GM18868 (cell line): Measurements from ENCODE around the gene NAV2.

ENCODE experiments used
- ATAC-seq: cut with Tn5 transposase; IDR thresholded peaks from one replicate; pipeline ENCODE4 v1.9.1; 2021; ENCODE audit warnings: mild to moderate bottlenecking, moderate library complexity; ENCODE audit not compliant: unreplicated experiment

NAV2 gene

DNA sequence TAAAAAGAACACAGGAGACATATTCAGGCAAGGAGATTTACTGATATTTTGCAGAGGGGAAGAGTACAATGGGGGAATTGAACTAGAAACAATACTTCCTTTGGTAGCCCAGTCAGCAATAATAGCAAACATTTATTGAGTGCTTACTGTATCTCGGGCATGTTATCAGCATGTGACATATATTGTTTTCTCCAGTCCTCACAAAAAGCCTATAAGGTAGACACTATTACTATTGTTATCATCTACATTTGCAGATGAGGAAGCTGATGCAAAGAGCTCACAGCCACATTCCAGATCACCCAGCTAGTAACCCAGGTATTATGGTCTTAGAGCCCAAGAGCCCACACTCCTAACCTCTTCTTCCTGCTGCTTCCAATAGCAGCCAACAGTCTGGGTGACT lies 27.9 kb downstream of the NAV2 start:
- ATAC-seq: no peak

DNA sequence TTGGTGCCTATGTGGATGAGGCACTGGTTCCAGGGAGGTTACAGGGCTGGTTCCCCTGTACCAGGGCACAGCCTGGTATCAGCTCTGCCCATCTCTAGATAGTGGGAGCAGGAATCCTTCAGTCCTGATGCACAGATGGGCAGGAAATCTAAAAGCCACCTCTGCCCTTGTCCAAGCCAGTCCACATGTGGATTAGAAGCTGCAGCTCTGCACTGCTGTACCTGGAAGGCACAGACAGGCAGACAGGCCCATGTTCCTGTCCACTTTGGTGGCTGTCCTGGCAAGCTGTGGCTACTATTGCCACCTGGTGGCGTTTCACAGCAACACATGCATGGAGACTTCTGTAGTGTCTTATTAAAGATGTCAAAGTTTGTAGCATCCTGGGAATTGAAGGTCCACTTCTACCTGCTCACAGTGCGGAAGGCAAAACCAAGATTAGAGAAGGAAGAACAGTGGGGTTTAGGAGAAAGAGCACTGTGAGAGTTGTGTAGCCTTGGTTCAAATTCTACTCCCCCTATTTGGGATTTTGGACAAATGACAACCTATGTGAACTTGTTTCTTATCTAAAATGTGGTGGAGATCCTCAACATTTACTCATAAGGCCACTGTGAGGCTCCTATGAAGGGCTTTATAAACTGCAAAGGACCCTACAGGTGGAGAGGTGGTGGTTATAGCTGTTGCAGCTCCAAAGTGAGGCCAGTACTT lies 30.1 kb downstream of the NAV2 start:
- ATAC-seq: peak; percentile 84

DNA sequence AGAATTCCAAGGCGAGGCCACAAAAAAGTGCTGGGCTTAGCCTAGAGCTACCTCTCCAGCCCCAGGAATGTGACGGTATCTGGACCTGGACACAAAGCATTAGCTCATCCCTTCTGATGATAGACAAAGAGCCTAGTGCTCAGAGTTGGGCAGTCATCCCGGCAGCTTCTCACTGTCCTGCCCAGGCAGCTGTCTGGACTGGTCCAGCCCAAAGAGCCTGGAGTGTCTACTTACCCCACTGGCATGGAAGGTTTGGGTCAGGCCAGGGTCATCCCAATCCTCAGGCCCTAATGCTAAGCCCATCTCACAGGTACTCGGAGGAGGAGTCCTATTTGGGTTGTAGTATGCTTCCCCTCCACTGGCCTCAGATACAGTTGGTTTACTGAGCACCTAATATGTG lies 31.0 kb downstream of the NAV2 start:
- ATAC-seq: no peak

DNA sequence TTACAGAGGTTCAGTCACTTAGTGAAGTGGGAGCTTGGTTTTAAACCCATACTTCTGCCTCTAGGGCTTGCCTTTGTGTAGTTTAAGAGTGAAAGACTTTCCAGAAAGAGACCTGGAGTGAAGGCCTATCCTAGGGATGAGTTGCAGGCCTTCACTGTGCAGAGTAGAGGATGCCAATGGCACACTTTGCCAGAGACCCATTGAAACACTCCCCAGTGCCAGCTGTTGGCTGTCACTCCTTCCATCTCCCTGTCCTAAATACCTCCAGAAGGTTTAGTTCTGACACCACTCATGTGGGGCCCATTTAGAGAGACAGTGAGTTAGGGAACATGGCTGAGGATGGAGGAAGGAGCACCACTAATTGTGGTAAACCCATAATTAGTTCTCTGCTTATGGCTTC lies 31.5 kb downstream of the NAV2 start:
- no peak for ATAC-seq

DNA sequence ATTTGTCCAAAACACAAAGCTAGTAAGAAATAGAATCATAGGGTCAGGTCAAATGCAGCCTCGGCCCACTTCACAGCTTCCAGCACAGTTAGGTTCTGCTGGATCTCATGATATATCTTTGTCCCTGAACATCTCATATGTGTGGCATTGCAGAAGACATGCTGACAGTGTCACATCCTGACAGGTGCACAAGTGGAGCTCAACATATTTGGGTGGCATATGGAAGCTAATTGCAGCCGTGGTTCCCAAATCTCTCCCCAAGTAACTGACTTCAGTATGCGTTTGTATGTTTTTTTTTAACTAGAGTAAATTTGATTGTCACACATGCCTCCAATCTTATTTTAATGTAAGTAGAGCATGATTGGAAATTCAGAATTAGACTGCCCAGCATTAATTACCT lies 33.4 kb downstream of the NAV2 start:
- ATAC-seq: no peak

DNA sequence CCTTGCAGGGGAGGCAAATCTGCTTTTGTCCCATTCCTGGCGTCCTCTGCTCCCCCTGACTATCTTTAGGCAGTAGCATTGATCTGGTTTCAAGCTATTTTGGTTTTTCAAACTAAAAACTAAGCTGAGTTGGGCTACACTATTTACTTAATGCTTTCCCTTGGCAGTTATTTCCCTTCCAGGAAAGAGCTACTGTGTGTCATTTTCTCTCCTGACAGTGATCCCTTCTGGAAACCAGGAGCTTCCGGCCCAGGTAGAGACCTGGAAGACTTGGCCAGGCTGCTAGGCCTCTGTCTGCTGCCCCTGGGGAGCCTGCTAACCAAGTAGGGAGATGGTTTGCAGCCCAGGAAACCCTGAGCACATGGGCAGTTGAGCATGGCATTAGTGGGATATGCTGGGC lies 35.0 kb downstream of the NAV2 start:
- no peak for ATAC-seq

DNA sequence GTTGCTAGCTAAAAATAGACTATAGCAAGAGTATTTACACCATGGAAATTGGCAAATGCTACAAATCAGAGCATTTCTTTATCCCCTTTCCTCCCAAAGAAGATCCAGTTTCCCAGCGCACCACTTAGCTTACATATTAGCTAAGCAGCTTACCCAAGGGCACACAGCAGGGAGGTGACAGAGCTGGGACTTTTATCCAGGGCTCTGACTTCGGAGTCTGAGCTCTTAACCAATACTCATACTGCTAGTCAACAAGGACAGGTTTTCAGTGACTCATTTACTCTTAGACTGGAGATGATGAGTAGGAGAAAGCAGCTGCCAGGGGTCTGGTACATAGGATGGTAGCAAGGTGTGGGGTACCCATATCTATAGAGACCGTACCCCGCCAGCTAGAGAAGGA lies 38.4 kb downstream of the NAV2 start:
- ATAC-seq: no peak

DNA sequence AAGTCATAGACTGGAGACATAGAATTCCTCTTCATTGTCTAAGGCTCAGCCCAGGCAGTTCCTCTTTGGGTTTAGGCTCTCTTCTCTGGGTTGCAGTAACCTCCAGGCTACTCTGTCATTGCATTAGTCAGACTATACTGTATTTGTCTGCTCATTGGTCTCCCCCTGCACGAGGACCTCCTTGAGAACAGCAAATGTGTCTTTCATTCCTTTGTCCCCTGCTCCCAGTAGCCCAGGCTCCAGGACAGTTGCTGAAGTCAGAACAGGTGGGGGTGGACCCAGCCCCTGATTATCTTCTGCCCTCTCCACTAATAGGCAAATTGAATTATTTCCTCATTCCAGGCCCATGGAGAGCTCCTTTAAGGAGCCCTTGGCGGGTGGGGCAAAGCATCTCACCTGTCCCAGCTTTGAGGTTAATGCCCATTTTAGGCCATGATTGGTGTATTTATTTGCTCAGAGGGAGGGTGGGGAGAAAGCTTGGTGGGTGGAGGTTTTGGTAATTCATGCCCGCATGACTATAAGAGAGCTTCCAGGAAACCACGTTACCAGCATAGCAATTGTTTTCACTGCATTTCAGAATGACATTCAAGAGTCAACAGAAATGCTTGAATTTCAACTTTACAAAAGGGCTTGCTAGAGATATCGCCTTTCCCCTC lies 40.9 kb downstream of the NAV2 start:
- ATAC-seq: no peak

DNA sequence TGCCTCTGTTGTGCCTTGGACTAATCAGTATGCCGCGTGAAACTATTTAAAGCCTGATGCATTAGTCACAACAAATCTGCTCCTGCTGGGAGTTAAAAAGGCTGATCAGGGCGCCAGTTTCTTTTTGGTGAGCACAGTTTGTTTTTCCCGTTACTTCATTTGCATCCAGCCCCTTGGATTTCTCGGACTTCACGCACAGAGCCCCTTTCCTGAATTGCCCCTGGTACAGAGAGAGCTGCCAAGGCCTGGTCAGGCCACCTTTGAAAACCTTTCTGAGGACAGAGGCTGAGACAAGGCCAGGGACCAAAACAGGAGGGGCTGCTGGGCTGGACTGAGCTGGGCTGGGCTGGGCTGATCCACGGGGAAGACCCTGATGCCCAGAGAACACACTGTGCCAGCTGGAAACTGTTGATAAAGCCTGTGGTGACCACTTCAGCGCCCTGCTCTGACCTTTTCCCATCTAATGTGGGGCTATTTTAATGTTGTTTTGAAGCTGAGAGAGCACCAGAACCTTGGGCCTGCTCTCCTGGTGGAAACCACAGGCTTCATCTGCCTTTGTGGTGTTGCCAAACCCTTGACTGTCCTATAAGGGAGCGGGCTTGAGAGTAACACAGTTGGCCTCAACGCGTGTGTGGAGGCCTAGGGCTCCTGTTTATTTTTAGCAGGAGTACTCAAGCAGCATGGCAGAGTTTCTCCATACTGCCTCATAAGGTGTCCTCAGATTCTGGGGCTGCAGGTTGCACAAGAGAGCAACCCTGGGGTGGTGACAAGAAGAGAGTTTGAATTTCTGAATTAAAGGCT lies 44.2 kb downstream of the NAV2 start:
- no peak for ATAC-seq

DNA sequence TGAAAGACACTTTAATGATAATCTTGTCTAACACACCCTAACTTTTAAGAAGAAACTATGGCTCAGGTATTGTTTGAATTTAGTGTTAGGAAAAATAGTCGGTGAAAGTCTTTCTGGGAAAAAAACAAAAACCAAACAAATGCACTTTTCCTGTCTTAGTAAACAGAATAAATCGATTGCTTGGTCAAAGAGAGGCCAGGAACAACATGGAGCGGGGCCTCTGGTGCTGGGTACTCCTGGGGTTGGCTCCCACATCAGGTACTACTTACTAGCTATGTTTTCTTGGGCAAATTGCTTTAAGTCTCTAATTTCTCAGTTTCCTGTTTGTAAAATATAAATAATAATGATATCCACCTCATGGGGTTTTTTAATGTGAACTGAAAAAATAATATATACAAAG lies 46.8 kb downstream of the NAV2 start:
- no peak for ATAC-seq

DNA sequence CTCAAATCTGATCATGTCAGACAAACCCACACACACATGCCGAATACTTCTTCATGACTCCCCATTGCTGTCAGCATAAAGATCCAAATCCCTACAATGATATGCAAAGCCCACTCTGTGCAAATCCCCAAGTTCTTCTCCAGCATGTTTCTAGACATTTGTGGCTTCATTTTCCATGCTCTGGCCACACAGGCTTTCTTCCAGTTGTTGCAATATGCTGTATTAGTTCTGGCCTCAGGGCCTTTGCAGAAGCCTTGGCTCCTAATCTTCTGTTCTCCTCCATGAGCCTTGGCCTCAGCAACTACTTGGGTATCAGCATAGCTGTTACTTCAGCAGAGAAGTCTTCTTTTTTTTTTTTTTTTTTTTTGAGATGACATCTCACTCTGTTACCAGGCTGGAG lies 49.6 kb downstream of the NAV2 start:
- ATAC-seq: no peak

DNA sequence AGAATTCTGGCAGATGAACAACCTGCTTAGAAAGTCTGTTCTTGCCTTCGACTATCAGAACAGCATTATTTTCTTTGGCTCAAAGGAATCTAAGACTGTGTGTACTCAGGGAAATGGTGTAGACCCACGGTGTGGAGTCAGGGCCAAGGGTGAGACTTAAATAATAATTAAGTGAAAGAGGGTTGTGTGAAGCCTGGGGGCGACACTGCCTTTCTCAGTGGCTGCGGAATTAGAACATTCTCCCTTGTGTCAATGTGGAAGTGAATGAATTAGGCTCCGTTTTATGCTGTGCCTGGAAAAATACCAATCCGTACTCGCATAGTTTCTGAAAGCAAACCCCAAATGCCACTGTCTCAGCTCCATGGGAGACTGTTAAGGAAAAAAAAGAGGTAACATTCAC lies 50.7 kb downstream of the NAV2 start:
- ATAC-seq: no peak

DNA sequence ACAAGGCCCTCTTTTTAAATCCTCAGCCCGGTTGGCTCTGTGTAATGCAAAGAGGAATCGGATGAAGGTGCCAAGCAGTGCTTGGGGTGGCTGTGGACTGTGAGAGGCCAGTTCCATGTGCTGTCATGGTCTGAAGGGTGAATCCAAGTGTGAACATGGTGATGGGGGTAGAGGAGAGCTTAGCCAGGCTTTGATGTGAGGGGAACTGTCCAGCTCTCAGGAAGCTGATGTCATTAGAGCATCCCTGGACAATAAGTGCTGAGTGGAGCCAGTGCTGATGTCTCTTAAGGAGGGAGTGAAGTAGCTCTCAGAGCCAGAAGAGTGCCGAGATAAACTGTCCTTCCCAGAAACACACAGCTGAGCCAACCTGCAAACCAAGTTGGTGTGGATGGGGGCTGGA lies 53.6 kb downstream of the NAV2 start:
- no peak for ATAC-seq

DNA sequence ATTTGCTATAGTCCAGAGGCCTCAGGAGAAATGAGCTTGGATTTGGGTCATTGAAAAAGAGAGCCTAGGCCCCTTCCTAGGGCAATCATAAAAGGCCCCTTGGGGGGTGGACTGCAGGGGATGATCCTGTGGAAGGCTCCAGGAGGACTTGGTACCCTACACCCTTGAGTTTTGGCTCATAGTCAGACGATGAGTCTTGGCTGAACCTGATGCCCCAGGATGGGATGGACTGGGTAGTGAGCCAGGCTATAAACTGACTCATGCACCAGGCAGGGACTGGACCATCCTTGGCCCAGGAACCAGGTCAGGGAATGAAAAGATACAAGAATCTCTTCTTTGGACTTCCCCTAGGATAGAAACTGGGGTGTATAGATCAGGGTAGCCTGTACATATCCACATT lies 54.2 kb downstream of the NAV2 start:
- ATAC-seq: no peak

DNA sequence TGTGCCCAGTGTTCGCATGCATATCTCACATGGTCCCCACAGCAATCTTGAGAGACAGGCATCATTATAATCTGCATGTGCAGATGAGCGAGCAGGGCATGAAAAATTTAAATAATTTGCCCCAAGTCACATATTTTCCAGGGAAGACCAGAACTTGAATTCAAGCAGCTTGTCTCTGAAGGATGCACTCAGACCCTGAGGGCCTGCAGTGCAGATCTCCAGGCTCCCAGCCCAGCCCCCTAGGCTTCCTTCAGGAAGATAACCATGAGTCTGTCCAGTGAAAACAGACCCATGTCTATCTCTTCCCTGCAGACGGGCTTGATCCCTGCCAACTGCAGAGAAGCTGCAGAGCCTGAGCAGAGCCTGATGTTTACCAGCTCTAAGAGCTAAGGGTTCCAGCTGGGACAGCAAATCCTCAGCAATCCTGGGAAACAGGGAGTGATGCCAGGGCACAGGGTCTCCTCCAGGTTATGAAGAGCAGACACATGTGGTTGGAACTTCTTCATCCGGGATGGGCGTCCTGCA lies 55.1 kb downstream of the NAV2 start:
- ATAC-seq: no peak

DNA sequence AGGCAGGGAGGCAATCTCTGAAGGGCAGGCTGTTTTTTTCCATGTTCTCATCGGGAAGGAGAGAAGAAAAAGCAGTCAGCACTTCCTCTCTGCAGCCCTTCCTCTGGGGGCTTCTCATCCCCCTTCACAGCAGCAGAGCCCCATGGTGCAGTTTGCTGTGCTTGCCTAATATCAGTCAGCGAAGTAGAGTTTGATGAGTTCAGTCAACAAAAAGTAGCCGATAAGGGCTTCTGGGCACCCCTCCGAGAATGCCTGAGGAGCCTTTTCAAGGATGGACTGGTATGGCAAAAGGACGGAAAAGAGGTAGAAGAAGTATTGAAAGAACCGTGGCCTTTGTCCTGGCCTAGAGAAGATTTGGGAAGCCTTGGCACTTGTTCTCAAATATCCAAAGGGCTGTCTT lies 55.6 kb downstream of the NAV2 start:
- ATAC-seq: no peak

DNA sequence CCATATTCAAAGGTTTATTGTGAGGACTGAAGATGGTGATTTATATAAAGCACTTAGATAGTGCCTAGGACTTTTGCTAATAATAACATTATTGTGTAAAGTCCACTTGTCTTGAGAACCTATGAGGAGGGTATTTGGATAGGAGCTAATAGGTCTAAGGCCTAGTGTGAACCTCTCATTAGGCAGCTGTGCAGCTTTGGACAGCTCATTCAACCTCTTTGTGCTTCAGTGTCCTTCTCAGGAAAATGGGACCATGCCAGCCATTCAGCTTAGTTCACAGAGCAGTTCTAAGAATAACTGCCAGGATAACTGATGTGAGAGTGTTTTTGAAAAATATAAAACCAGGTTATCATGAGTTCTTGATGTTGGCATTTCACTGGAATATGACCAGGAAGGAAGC lies 56.2 kb downstream of the NAV2 start:
- no peak for ATAC-seq

DNA sequence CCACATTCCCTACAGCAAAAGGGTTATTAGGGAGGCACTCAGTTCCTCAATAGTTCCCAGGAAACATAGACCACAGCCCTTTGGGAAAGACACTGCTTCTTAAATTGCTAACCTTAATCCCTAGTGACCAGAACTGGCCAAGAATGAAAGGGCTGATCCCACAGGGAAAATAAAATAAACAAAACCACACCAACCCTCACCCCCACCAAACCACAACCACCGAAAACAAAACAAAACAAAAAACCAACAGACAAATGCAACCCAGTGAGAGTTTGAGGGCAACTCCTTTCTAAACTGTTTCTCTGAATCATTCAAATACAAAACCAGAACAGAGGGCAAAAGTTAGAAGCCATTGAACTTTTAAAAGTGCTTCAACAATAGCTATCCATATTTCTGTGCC lies 57.2 kb downstream of the NAV2 start:
- peak; percentile 58 for ATAC-seq

DNA sequence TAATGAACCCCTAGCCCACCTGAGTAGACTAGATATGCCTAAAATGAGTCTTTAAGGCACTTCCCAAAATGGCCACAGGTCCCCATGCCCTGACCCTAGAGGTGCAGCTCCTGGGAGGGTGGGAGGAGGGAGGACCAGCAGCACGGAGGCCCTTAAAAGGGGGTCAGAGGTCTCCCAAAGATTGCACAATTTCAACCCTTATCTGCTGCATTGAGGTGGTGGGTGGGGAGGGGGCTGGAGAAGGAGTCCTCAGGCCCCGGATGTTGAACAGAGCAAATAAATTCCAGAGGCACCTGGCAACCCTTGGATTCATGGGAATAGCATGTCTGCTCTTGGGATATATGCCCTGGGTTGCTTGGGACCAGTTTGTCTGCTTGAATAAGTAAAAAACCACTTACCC lies 57.6 kb downstream of the NAV2 start:
- ATAC-seq: no peak

DNA sequence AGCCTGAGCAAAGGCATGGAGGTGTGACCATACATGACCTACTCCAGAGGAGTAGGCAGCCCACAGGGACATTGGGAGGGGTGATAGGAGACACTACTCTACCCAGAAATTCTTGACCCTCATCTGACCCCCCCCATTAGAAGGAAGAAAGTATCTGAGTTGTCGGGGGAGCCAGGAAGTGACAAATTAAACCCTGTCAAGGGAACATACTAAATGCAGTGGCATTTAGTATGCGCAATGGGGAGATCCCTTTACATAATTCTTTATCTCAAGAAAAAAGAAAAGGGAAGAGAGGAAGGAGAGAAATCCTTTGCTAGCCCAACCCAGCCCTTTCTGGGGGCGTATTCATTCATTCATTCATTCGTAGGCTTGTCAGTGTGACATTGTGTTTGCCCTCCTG lies 58.8 kb downstream of the NAV2 start:
- ATAC-seq: no peak

DNA sequence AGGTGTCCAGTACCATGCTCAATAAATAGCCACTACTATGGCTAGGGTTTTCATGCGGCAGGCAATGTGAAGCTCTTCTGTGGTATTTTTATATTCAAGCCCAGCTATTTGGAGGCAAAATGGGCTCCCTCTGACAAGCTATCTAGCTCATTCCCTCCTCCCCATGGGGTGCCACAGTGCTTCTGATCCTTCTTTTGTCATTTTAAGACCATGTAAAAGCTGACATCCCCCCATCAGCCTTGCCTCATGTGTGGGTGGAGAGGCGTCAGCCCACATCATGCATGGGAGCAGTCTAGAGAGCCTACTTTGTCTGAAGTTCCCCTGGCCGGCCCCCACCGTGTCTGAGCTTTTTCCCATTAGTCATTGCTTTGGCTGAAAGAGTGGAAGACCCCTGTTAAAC lies 59.8 kb downstream of the NAV2 start:
- no peak for ATAC-seq

DNA sequence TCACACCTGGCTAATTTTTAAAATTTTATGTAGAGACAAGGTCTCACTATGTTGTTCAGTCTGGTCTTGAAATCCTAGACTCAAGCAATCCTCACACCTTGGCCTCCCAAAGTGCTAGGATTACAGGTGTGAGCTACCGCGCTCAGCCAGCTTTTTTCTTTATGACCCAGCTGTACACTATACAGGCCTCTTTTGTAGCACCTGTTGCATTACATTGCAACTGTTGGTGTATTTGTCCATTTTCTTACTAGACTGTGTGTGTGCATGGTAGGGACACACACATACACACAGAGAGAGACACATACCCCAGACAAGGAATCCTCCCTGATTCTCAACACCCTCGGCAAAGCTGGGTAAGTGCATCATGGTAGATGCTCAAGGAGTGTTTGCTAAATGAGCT lies 61.7 kb downstream of the NAV2 start:
- no peak for ATAC-seq
